Measurements from ENCODE around the gene OR8J1.
"Not testable (repeated sequence)": the region's sequence is repeated elsewhere in the genome, so short reads cannot be mapped to it uniquely, and the experiment has no call there.

OR8J1 gene

GRCh38 chr11:56353991-56354390, at the start of gene OR8J1:
TSS of gene OR8J1 (plus strand) at chr11:56354291. CDS start at chr11:56360247, 5,956 bp downstream.
- DNase-seq: no peak

- DNase-seq: no peak
Measured at GRCh38 chr11:56307836-56308235, 46.3 kb upstream of the OR8J1 start.

- no peak for DNase-seq
Measured at GRCh38 chr11:56314844-56315243, 39.2 kb upstream of the OR8J1 start, which contains the start of gene OR8K3. TSS of gene OR8K3 (plus strand) at chr11:56315144. CDS start at chr11:56318307, 3,163 bp downstream.

- DNase-seq: no peak
Measured at GRCh38 chr11:56331861-56332491, 22.1 kb upstream of the OR8J1 start.

- DNase-seq: no peak
Measured at GRCh38 chr11:56333156-56333555, 20.9 kb upstream of the OR8J1 start.

GRCh38 chr11:56340289-56340688, 13.8 kb upstream of the OR8J1 start:
- no peak for DNase-seq

GRCh38 chr11:56345739-56346138, 8.4 kb upstream of the OR8J1 start, which contains the start of gene OR8K1:
TSS of gene OR8K1 (plus strand) at chr11:56346039. CDS start at chr11:56346039, 0 bp downstream.
- DNase-seq: no peak

- no peak for DNase-seq
Measured at GRCh38 chr11:56375324-56375723, 21.2 kb downstream of the OR8J1 start, which contains the start of gene OR8U1. TSS of gene OR8U1 (plus strand) at chr11:56375624. CDS start at chr11:56375624, 0 bp downstream.

- DNase-seq: no peak
Measured at GRCh38 chr11:56380120-56380519, 26.0 kb downstream of the OR8J1 start.

GRCh38 chr11:56394381-56394780, 40.3 kb downstream of the OR8J1 start:
- no peak for DNase-seq

- DNase-seq: no peak
Measured at GRCh38 chr11:56396047-56396446, 42.0 kb downstream of the OR8J1 start.

- not testable (repeated sequence) for DNase-seq
Measured at GRCh38 chr11:56401858-56402461, 47.9 kb downstream of the OR8J1 start.

- no peak for DNase-seq
Measured at GRCh38 chr11:56404393-56404792, 50.3 kb downstream of the OR8J1 start.

- DNase-seq: no peak
Measured at GRCh38 chr11:56410801-56411200, 56.7 kb downstream of the OR8J1 start.
